Activated T-cell treated with anti-CD3 and anti-CD28 coated beads for 48 hours (primary cell): Measurements from ENCODE around the gene GNS.
"Not testable (repeated sequence)": the region's sequence is repeated elsewhere in the genome, so short reads cannot be mapped to it uniquely, and the experiment has no call there.

Experiments
- DNase-seq: peaks from one replicate; pipeline ENCODE4 v3.0.0-alpha.2; 2020; ENCODE audit warnings: low read depth

GNS gene

GRCh38 chr12:64779354-64779974 is 20.3 kb upstream of the GNS start:
- DNase-seq, result no peak

GRCh38 chr12:64775147-64775736 is 16.0 kb upstream of the GNS start:
- not testable (repeated sequence) for DNase-seq

GRCh38 chr12:64773386-64773785 is 14.2 kb upstream of the GNS start:
- DNase-seq, result no peak

GRCh38 chr12:64767495-64767894 is 8.3 kb upstream of the GNS start:
- no peak for DNase-seq

- no peak for DNase-seq
Measured at GRCh38 chr12:64760808-64761573, 1.8 kb upstream of the GNS start.

GRCh38 chr12:64757771-64758170 is 1.4 kb downstream of the GNS start:
- DNase-seq, result no peak

- DNase-seq, result no peak
Measured at GRCh38 chr12:64756376-64756775, 2.8 kb downstream of the GNS start.

GRCh38 chr12:64753427-64753826 is 5.8 kb downstream of the GNS start:
- DNase-seq, result no peak

- no peak for DNase-seq
Measured at GRCh38 chr12:64752833-64753238, 6.4 kb downstream of the GNS start.

GRCh38 chr12:64752032-64752431 is 7.2 kb downstream of the GNS start:
- DNase-seq, result no peak

GRCh38 chr12:64749461-64750200 is 9.6 kb downstream of the GNS start:
- no peak for DNase-seq

GRCh38 chr12:64747695-64748094 is 11.5 kb downstream of the GNS start:
- no peak for DNase-seq

GRCh38 chr12:64746663-64747062 is 12.5 kb downstream of the GNS start:
- no peak for DNase-seq

- DNase-seq, result no peak
Measured at GRCh38 chr12:64745980-64746379, 13.2 kb downstream of the GNS start.

GRCh38 chr12:64745259-64745807 is 13.9 kb downstream of the GNS start:
- no peak for DNase-seq

- no peak for DNase-seq
Measured at GRCh38 chr12:64744422-64745258, 14.6 kb downstream of the GNS start.

GRCh38 chr12:64743206-64743605 is 16.0 kb downstream of the GNS start:
- DNase-seq, result no peak

- DNase-seq, result no peak
Measured at GRCh38 chr12:64742416-64742815, 16.8 kb downstream of the GNS start.

- no peak for DNase-seq
Measured at GRCh38 chr12:64740646-64741045, 18.6 kb downstream of the GNS start.

GRCh38 chr12:64739778-64740177 is 19.4 kb downstream of the GNS start:
- no peak for DNase-seq

- DNase-seq, result no peak
Measured at GRCh38 chr12:64737539-64737938, 21.7 kb downstream of the GNS start.

GRCh38 chr12:64736771-64737170 is 22.4 kb downstream of the GNS start:
- DNase-seq, result no peak
